Mesothelial cell of epicardium (in vitro differentiated cells): ENCODE results near the gene COL1A1. TPM values are rescaled to one million over a fixed set of nuclear protein-coding genes. Genes with fewer than 3 reads are reported as not detected.

Experiments
- DNase-seq, 2 experiments: peaks; one replicate each; pipeline ENCODE4 v3.0.0; 2021; ENCODE audit warnings: low spot score in 2 of 2; ENCODE audit not compliant: unreplicated experiment in 2 of 2
- H3K27ac Mint-ChIP-seq: 2 replicates; pipeline ENCODE4 v1.8.0; 2021; ENCODE audit warnings: mixed read lengths
- H3K27me3 Mint-ChIP-seq: 2 replicates; pipeline ENCODE4 v1.8.0; 2021; ENCODE audit warnings: low read depth, mixed read lengths
- H3K36me3 Mint-ChIP-seq: 2 replicates; pipeline ENCODE4 v1.8.0; 2021; ENCODE audit warnings: mixed read lengths
- H3K4me1 Mint-ChIP-seq: 2 replicates; pipeline ENCODE4 v1.8.0; 2021; ENCODE audit warnings: mixed read lengths
- H3K4me3 Mint-ChIP-seq: 2 replicates; pipeline ENCODE4 v1.8.0; 2021; ENCODE audit warnings: mild to moderate bottlenecking, moderate library complexity, mixed read lengths
- H3K9me3 Mint-ChIP-seq: 2 replicates; pipeline ENCODE4 v1.8.0; 2021; ENCODE audit warnings: mixed read lengths
- total RNA-seq: library from RNA; stranded (reverse); gene quantifications from 3 replicates; pipeline ENCODE4 v1.2.1, GENCODE V29; 2021
- TF ChIP-seq, protein P1 (sequence below): fragments of 200-600 bp; sonication (generic); IDR thresholded peaks from one replicate; pipeline ENCODE4 v1.5.0; 2021; ENCODE audit warnings: antibody characterized with exemption; ENCODE audit not compliant: unreplicated experiment

COL1A1 gene
- total RNA-seq, 1 donor from 2014 or later: 3,972 TPM

DNA sequence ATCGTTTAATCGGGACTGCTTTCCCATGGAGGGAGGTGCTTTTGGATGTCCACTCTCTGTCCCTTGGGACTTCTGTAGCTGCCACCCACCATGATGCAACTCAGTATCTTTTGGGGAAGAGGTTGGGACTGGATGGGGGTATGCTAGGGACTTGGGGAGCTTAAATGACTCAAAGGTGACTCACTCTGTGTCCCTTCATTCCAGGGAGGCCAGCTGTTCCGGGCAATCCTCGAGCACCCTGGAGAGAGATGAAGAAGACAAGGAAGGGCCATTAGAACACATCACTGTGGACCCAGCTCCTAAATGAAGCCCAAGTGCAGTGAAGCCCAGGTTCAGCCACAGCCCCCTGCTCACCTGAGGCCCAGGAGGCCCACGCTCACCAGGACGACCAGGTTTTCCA lies 4.6 kb downstream of the COL1A1 start:
- TF ChIP-seq, protein P1, sequence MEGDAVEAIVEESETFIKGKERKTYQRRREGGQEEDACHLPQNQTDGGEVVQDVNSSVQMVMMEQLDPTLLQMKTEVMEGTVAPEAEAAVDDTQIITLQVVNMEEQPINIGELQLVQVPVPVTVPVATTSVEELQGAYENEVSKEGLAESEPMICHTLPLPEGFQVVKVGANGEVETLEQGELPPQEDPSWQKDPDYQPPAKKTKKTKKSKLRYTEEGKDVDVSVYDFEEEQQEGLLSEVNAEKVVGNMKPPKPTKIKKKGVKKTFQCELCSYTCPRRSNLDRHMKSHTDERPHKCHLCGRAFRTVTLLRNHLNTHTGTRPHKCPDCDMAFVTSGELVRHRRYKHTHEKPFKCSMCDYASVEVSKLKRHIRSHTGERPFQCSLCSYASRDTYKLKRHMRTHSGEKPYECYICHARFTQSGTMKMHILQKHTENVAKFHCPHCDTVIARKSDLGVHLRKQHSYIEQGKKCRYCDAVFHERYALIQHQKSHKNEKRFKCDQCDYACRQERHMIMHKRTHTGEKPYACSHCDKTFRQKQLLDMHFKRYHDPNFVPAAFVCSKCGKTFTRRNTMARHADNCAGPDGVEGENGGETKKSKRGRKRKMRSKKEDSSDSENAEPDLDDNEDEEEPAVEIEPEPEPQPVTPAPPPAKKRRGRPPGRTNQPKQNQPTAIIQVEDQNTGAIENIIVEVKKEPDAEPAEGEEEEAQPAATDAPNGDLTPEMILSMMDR: no peak
- H3K27me3 Mint-ChIP-seq: peaks cover 9% of the 10 kb centered on the region
- peak overlapping the region; percentile 64 for H3K27ac Mint-ChIP-seq
- no peaks in the 10 kb centered on the region for H3K9me3 Mint-ChIP-seq
- peaks cover 26% of the 10 kb centered on the region for H3K36me3 Mint-ChIP-seq
- peak overlapping the region; percentile 85 for H3K4me3 Mint-ChIP-seq
- no peak for DNase-seq
- H3K4me1 Mint-ChIP-seq: peaks cover 47% of the 10 kb centered on the region

- H3K36me3 Mint-ChIP-seq: peaks cover 26% of the 10 kb centered on the region
- H3K4me3 Mint-ChIP-seq: peak overlapping the region; percentile 37
- TF ChIP-seq, protein P1: no peak
- H3K9me3 Mint-ChIP-seq: no peaks in the 10 kb centered on the region
- peak overlapping the region; percentile 94 for H3K27ac Mint-ChIP-seq
- H3K4me1 Mint-ChIP-seq: peaks cover 43% of the 10 kb centered on the region
- H3K27me3 Mint-ChIP-seq: peaks cover 5% of the 10 kb centered on the region
- DNase-seq: no peak
Observed at GRCh38 chr17:50196036-50196435, 5.4 kb downstream of the COL1A1 start.

- Mint-ChIP-seq H3K4me1 (peaks cover 39% of the 10 kb centered on the region), H3K27me3 (no peaks in the 10 kb centered on the region), H3K9me3 (no peaks in the 10 kb centered on the region), H3K4me3 (peak overlapping the region; percentile 37), H3K36me3 (peaks cover 26% of the 10 kb centered on the region), H3K27ac (peak overlapping the region; percentile 94)
- TF ChIP-seq, protein P1: no peak
- DNase-seq: no peak
Observed at GRCh38 chr17:50194934-50195865, 6.2 kb downstream of the COL1A1 start.

DNA sequence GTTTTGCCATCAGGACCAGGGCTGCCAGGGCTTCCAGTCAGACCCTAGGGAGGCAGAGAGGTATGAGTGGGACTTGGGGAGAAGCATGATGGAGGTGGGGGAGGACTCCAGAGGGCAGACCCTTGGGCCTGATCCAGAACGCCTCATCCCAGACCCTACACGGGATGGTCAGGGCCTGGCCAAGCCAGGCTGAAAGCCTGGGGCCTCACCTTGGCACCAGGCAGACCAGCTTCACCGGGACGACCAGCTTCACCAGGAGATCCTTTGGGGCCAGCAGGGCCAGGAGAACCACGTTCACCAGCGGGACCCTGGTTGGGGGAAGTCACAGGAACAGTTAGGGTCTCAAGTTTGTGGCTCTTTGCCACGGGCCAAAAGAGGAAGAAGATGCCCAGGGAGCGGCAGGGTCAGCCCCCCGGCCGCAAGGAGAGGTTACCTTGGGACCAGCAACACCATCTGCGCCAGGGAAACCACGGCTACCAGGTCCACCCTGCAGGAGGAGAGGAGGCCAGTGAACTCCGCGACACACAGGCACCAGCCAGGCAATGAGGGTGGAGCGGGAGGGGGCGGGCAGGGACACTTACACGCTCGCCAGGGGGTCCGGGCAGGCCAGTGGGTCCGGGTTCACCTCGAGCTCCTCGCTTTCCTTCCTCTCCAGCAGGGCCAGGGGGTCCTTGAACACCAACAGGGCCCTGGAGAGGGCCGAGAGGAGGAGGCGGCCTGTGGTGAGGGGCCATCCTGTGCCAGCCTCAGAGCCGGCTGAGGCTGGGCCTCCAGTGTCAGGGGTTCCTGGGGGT lies 7.1 kb downstream of the COL1A1 start:
- Mint-ChIP-seq H3K36me3 (peaks cover 29% of the 10 kb centered on the region), H3K4me1 (peaks cover 38% of the 10 kb centered on the region), H3K4me3 (no peak overlapping the region), H3K27me3 (no peaks in the 10 kb centered on the region), H3K9me3 (no peaks in the 10 kb centered on the region), H3K27ac (peak overlapping the region; percentile 85)
- TF ChIP-seq, protein P1: no peak
- no peak for DNase-seq

GRCh38 chr17:50192618-50193291 lies 8.7 kb downstream of the COL1A1 start:
- DNase-seq: no peak
- H3K4me1 Mint-ChIP-seq: peaks cover 32% of the 10 kb centered on the region
- peak overlapping the region; percentile 80 for H3K27ac Mint-ChIP-seq

More at GRCh38 chr17:50192618-50193291, 8.7 kb downstream of the COL1A1 start:
- Mint-ChIP-seq H3K36me3 (peaks cover 31% of the 10 kb centered on the region), H3K4me3 (no peak overlapping the region), H3K27me3 (no peaks in the 10 kb centered on the region), H3K9me3 (no peaks in the 10 kb centered on the region)
- TF ChIP-seq, protein P1: no peak
